Measurements from ENCODE around the gene ZNF138.

Gene ZNF138

GRCh38 chr7:64794171-64794844 is at the start of gene ZNF138:
Gene ZNF138 (plus strand): TSS chr7:64794428. CDS start chr7:64794569, 141 bp downstream.
- Histone ChIP-seq H3K27ac (peak within 1 kb of the TSS; percentile 65; the same call in 1 of the 2 replicates), H3K9ac (ENCODE audit: insufficient read length) (peak within 1 kb of the TSS; percentile 92), H3K9me3 (ENCODE audit: low read depth, low read length) (no peaks in the 10 kb centered on the region), H3K4me3 (peak within 1 kb of the TSS; percentile 90), H3K36me3 (ENCODE audit: insufficient read depth, low read length) (peaks cover 30% of the 10 kb centered on the region)
- peak; percentile 59 for DNase-seq (ENCODE audit: low read depth, low spot score)
- TF ChIP-seq EZH2 (IDR thresholded peaks at IDR 0.05), result no peak
- no peak for TF ChIP-seq FOXP2 (optimal IDR thresholded peaks at IDR 0.05; ENCODE audit: control extremely low read depth, extremely low read length, insufficient read depth)
- TF ChIP-seq POLR2AphosphoS5 (IDR thresholded peaks at IDR 0.05; ENCODE audit: borderline replicate concordance, low read depth, low read length), result peak; percentile 86

GRCh38 chr7:64744680-64745079 is 49.5 kb upstream of the ZNF138 start:
- no peak for DNase-seq (ENCODE audit: low read depth, low spot score)
- Histone ChIP-seq H3K9me3 (ENCODE audit: low read depth, low read length) (no peaks in the 10 kb centered on the region), H3K27ac (no peak overlapping the region), H3K9ac (ENCODE audit: insufficient read length) (no peak overlapping the region), H3K4me3 (no peak overlapping the region), H3K36me3 (ENCODE audit: insufficient read depth, low read length) (no peaks in the 10 kb centered on the region)
- no peak for TF ChIP-seq FOXP2 (optimal IDR thresholded peaks at IDR 0.05; ENCODE audit: control extremely low read depth, extremely low read length, insufficient read depth)
- TF ChIP-seq EZH2 (IDR thresholded peaks at IDR 0.05), result no peak
- TF ChIP-seq POLR2AphosphoS5 (IDR thresholded peaks at IDR 0.05; ENCODE audit: borderline replicate concordance, low read depth, low read length), result no peak

DNA sequence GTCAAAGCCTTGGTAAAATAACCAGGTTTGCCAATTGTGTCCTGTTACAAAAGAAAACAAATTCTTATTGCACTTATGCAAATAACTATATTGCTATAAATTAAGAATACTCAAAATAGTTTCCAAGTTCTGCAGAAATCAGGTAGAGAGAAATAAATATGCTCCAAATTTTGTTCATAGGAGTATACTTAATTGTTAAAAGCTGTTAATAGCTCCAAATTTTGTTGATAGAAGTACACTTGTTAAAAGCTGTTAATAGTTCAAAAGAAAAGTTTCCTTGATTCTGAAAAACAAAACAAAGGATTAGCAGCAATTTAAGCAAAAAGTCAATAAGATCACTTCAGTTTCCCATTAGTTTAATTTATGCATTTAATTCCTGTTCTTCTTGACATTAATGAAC is 46.4 kb upstream of the ZNF138 start:
- TF ChIP-seq EZH2 (IDR thresholded peaks at IDR 0.05), result no peak
- TF ChIP-seq POLR2AphosphoS5 (IDR thresholded peaks at IDR 0.05; ENCODE audit: borderline replicate concordance, low read depth, low read length), result no peak
- TF ChIP-seq FOXP2 (optimal IDR thresholded peaks at IDR 0.05; ENCODE audit: control extremely low read depth, extremely low read length, insufficient read depth), result no peak
- Histone ChIP-seq H3K27ac (no peak overlapping the region), H3K36me3 (ENCODE audit: insufficient read depth, low read length) (no peaks in the 10 kb centered on the region), H3K4me3 (no peak overlapping the region), H3K9ac (ENCODE audit: insufficient read length) (no peak overlapping the region), H3K9me3 (ENCODE audit: low read depth, low read length) (no peaks in the 10 kb centered on the region)
- DNase-seq (ENCODE audit: low read depth, low spot score), result no peak

- Histone ChIP-seq H3K4me3 (no peak overlapping the region), H3K27ac (no peak overlapping the region), H3K36me3 (ENCODE audit: insufficient read depth, low read length) (no peaks in the 10 kb centered on the region), H3K9ac (ENCODE audit: insufficient read length) (no peak overlapping the region), H3K9me3 (ENCODE audit: low read depth, low read length) (no peaks in the 10 kb centered on the region)
- no peak for TF ChIP-seq FOXP2 (optimal IDR thresholded peaks at IDR 0.05; ENCODE audit: control extremely low read depth, extremely low read length, insufficient read depth)
- TF ChIP-seq POLR2AphosphoS5 (IDR thresholded peaks at IDR 0.05; ENCODE audit: borderline replicate concordance, low read depth, low read length), result no peak
- TF ChIP-seq EZH2 (IDR thresholded peaks at IDR 0.05), result no peak
- no peak for DNase-seq (ENCODE audit: low read depth, low spot score)
Observed at GRCh38 chr7:64753032-64753431, 41.2 kb upstream of the ZNF138 start.

DNA sequence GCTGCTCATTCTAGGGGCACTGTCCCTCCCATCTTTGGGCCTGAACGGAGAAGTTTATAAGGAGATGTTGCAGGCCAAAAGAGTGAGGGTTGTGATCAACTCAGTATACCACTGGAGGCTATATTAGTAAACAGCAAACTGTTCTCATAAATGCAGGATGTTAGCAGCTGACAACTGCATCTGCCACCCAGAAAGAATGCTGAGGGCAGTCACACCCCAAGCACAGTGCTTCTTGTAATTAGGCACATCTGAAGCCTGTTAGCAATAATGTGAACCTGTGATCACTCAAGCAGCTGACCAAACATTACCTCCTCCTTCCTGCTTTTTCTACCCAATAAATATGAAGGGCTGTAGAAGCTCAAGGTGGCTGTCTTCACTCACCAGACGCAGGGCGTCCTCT is 38.4 kb upstream of the ZNF138 start:
- H3K36me3 ChIP-seq (ENCODE audit: insufficient read depth, low read length), result no peaks in the 10 kb centered on the region

GRCh38 chr7:64758151-64758550 is 36.1 kb upstream of the ZNF138 start:
- H3K27ac ChIP-seq, result no peak overlapping the region
- no peak for DNase-seq (ENCODE audit: low read depth, low spot score)
- H3K36me3 ChIP-seq (ENCODE audit: insufficient read depth, low read length), result no peaks in the 10 kb centered on the region
- H3K9me3 ChIP-seq (ENCODE audit: low read depth, low read length), result no peaks in the 10 kb centered on the region
- no peak overlapping the region for H3K4me3 ChIP-seq
- H3K9ac ChIP-seq (ENCODE audit: insufficient read length), result no peak overlapping the region
- TF ChIP-seq POLR2AphosphoS5 (IDR thresholded peaks at IDR 0.05; ENCODE audit: borderline replicate concordance, low read depth, low read length) (no peak), FOXP2 (optimal IDR thresholded peaks at IDR 0.05; ENCODE audit: control extremely low read depth, extremely low read length, insufficient read depth) (no peak), EZH2 (IDR thresholded peaks at IDR 0.05) (no peak)

More for the DNA sequence above, 38.4 kb upstream of the ZNF138 start:
- Histone ChIP-seq H3K4me3 (no peak overlapping the region), H3K27ac (no peak overlapping the region), H3K9me3 (ENCODE audit: low read depth, low read length) (no peaks in the 10 kb centered on the region), H3K9ac (ENCODE audit: insufficient read length) (no peak overlapping the region)
- DNase-seq (ENCODE audit: low read depth, low spot score), result no peak
- no peak for TF ChIP-seq FOXP2 (optimal IDR thresholded peaks at IDR 0.05; ENCODE audit: control extremely low read depth, extremely low read length, insufficient read depth)
- TF ChIP-seq POLR2AphosphoS5 (IDR thresholded peaks at IDR 0.05; ENCODE audit: borderline replicate concordance, low read depth, low read length), result no peak
- TF ChIP-seq EZH2 (IDR thresholded peaks at IDR 0.05), result no peak

DNA sequence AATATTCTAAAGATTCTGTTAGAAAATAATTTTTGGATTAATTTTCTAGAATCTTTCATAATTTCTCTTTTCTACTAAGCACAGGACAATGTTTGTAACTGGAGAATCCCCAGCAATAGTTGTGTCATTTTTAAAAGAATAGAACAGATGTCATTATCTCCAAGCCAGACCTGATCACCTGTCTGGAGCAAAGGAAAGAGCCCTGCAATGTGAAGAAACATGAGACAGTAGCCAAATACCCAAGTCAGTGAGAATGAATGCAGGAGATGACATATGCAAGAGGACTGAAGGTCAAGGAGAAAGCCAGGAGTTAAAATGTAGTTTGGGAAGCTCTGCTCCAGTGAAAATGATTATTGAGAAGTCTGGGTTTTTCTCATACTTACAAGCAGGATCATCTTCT is 25.4 kb upstream of the ZNF138 start:
- no peaks in the 10 kb centered on the region for H3K36me3 ChIP-seq (ENCODE audit: insufficient read depth, low read length)
- no peak for TF ChIP-seq FOXP2 (optimal IDR thresholded peaks at IDR 0.05; ENCODE audit: control extremely low read depth, extremely low read length, insufficient read depth)
- TF ChIP-seq POLR2AphosphoS5 (IDR thresholded peaks at IDR 0.05; ENCODE audit: borderline replicate concordance, low read depth, low read length), result no peak
- no peak for TF ChIP-seq EZH2 (IDR thresholded peaks at IDR 0.05)
- DNase-seq (ENCODE audit: low read depth, low spot score), result no peak
- no peak overlapping the region for H3K27ac ChIP-seq
- H3K9ac ChIP-seq (ENCODE audit: insufficient read length), result no peak overlapping the region
- no peak overlapping the region for H3K4me3 ChIP-seq
- H3K9me3 ChIP-seq (ENCODE audit: low read depth, low read length), result no peaks in the 10 kb centered on the region

DNA sequence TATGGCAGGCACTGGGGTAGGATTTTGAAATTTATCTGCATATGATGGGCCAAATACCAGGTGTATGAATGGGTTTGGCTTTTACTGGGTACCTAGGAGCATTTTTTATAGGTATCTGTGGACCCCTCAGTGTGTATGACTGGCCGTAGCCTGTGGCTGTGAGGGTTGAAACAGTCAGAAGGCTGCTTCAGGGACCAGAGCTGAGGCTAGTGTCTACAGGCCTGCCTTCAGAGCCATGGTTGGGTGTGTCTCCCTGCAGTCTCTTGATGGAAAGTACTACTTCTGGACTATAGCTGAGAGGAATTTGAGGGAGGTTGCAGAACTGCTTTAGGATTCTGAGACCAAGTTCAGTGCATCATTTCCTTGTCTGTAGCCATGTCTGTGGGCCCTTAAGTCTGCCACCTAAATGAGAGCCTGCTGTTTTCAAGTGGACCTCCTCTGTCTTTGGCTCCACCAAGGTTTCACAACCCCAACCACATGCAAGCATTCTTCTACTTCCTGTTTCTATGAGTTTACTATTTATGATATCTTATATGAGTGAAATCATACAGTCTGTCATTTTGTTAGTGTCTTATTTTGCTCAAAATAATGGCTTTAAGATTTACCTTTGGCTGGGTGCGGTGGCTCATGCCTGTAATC is 19.9 kb upstream of the ZNF138 start:
- Histone ChIP-seq H3K4me3 (no peak overlapping the region), H3K36me3 (ENCODE audit: insufficient read depth, low read length) (no peaks in the 10 kb centered on the region), H3K27ac (no peak overlapping the region), H3K9me3 (ENCODE audit: low read depth, low read length) (no peaks in the 10 kb centered on the region), H3K9ac (ENCODE audit: insufficient read length) (no peak overlapping the region)
- TF ChIP-seq EZH2 (IDR thresholded peaks at IDR 0.05), result no peak
- no peak for TF ChIP-seq POLR2AphosphoS5 (IDR thresholded peaks at IDR 0.05; ENCODE audit: borderline replicate concordance, low read depth, low read length)
- no peak for TF ChIP-seq FOXP2 (optimal IDR thresholded peaks at IDR 0.05; ENCODE audit: control extremely low read depth, extremely low read length, insufficient read depth)
- no peak for DNase-seq (ENCODE audit: low read depth, low spot score)
